Measurements from ENCODE around the gene SCIMP. TPM values are rescaled to one million over a fixed set of nuclear protein-coding genes. Genes with fewer than 3 reads are reported as not detected.
"Not testable (repeated sequence)": the region's sequence is repeated elsewhere in the genome, so short reads cannot be mapped to it uniquely, and the experiment has no call there.

Gene SCIMP
- total and polyA plus RNA-seq, 7 experiments from 2014 or later = 0.33 to 24.8 (median 1.4) TPM; not detected in 1

DNA sequence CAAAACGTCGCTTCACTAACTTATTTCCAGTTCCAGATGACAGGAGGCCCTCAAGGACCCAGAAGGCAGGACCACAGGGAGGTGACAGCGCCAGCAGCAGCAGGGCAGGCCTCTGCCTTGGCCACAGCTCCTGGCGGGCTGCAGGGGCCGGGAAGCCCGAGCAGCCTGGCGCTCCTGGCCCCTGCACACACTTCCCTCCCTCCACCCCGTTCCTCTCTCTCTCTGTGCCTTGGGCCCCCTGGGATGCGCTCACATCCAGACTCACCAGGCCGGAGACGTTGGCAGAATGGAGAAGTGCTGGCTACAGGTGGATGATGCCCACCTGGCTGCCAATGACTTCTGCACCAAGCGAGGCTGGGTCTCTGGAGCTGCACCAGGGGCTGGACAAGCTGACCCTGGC, 55.7 kb downstream of the SCIMP start:
- H3K36me3 Mint-ChIP-seq = peaks cover 21 to 55% (median 36%) of the 10 kb centered on the region in 5 donors
- no peak overlapping the region for H3K4me3 Mint-ChIP-seq
- peaks cover 9 to 100% (median 72%) of the 10 kb centered on the region in 11 donors for H3K9me3 Mint-ChIP-seq
- H3K27ac Mint-ChIP-seq = peak overlapping the region in 1 of 9 donors; percentile 25
- Histone ChIP-seq H3K4me3 (ENCODE audit: low read length) (no peak overlapping the region), H3K27me3 (ENCODE audit: control insufficient read depth in 2 of 2, insufficient read depth in 2 of 2, low read length in 2 of 2) (no peaks in the 10 kb centered on the region), H3K4me1 (ENCODE audit: control insufficient read depth in 2 of 2, insufficient read depth in 2 of 2, low read length in 2 of 2) (no peaks in the 10 kb centered on the region), H3K27ac (ENCODE audit: low read depth, low read length) (no peak overlapping the region), H3K9me3 (ENCODE audit: control insufficient read depth in 2 of 3, low read length in 3 of 3) (peaks cover 33 to 80% (median 49%) of the 10 kb centered on the region in 3 experiments), H3K36me3 (ENCODE audit: control insufficient read depth in 2 of 3, insufficient read depth in 3 of 3, low read length in 3 of 3) (peaks cover 0 to 24% (median 0%) of the 10 kb centered on the region in 3 experiments)
- ATAC-seq (no peak), DNase-seq (no peak)
- H3K4me1 Mint-ChIP-seq = peaks cover 0 to 2% (median 0%) of the 10 kb centered on the region in 7 donors
- POLR2A ChIA-PET = interaction anchor here (4.1 kb wide), 1 partner anchor 12 kb away, joined by 18 read pairs; the partner anchor contains the start of gene ZNF594
- CTCF ChIA-PET = no interaction called here
- intact Hi-C loops (cut with micrococcal nuclease) = no loop called here
- H3K27me3 Mint-ChIP-seq = no peaks in the 10 kb centered on the region

DNA sequence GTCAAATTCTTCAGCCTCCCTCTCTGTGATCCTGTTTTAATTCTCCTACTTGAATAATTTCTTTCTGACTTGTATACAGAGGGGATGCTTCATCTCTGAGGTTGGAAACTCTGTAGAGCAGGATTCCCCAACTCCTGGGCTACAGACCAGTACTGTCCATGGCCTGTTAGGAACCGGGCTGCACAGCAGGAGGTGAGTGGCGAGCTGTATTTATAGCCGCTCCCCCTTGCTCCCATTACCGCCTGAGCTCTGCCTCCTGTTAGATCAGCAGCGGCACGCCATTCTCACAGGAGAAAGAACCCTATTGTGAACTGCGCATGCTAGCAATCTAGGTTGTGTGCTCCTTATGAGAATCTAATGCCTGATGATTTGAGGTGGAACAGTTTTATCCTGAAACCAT, 59.6 kb downstream of the SCIMP start:
- H3K27ac ChIP-seq (ENCODE audit: low read depth, low read length); H3K27me3 Mint-ChIP-seq; POLR2A ChIA-PET; H3K4me3 Mint-ChIP-seq; intact Hi-C loops (cut with micrococcal nuclease); H3K27me3 ChIP-seq (ENCODE audit: control insufficient read depth in 2 of 2, insufficient read depth in 2 of 2, low read length in 2 of 2); H3K4me1 ChIP-seq (ENCODE audit: control insufficient read depth in 2 of 2, insufficient read depth in 2 of 2, low read length in 2 of 2); DNase-seq; H3K27ac Mint-ChIP-seq; CTCF ChIA-PET; H3K4me1 Mint-ChIP-seq; H3K4me3 ChIP-seq (ENCODE audit: low read length); ATAC-seq: not testable (repeated sequence)
- Mint-ChIP-seq H3K9me3 (peaks cover 3 to 88% (median 42%) of the 10 kb centered on the region in 11 donors), H3K36me3 (peaks cover 5 to 31% (median 26%) of the 10 kb centered on the region in 5 donors)
- peaks cover 0 to 17% (median 0%) of the 10 kb centered on the region in 3 experiments for H3K36me3 ChIP-seq (ENCODE audit: control insufficient read depth in 2 of 3, insufficient read depth in 3 of 3, low read length in 3 of 3)
- H3K9me3 ChIP-seq (ENCODE audit: control insufficient read depth in 2 of 3, low read length in 3 of 3) = peaks cover 5 to 40% (median 11%) of the 10 kb centered on the region in 3 experiments

DNA sequence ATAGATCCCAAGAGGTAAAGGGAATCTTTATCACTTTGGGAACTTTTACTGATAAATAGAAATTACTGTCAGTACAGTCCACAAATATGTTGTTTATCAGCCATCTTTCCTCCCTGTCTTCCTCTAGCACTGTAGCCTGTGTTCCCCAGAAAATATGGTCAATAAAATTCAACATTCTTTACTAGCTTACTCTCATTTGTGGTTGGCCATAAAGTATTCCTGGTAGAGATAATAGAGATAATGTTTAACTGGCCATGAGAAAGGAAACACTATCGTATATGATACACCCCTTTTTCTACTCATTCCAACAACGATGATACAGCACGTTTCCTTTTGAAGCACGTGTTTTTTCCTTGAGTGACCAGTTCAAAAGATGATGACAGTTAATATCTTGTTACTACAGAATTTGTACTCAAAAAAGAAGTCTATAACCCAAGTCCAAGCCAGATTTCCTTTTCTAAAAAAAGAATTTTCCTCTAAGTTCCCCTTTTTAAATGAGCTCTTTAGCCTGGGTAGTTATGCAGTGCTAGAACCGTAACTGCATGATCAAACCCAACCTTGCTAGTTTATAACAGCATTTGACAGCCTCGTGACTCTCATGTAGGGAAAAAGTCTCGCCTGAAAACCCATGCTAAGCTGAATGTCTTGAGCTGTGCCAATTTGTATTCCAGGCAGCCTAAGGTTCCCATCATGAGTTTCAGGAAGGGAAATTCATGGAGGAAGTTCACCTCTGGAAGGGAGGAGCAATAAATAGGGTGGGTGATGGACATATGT, 68.7 kb downstream of the SCIMP start:
- intact Hi-C loops (cut with micrococcal nuclease); H3K4me3 ChIP-seq (ENCODE audit: low read length); H3K27ac Mint-ChIP-seq; H3K9me3 ChIP-seq (ENCODE audit: control insufficient read depth in 2 of 3, low read length in 3 of 3); H3K4me1 Mint-ChIP-seq; CTCF ChIA-PET; H3K36me3 ChIP-seq (ENCODE audit: control insufficient read depth in 2 of 3, insufficient read depth in 3 of 3, low read length in 3 of 3); H3K36me3 Mint-ChIP-seq; DNase-seq; H3K4me1 ChIP-seq (ENCODE audit: control insufficient read depth in 2 of 2, insufficient read depth in 2 of 2, low read length in 2 of 2); ATAC-seq; H3K27me3 ChIP-seq (ENCODE audit: control insufficient read depth in 2 of 2, insufficient read depth in 2 of 2, low read length in 2 of 2); POLR2A ChIA-PET; H3K4me3 Mint-ChIP-seq; H3K9me3 Mint-ChIP-seq; H3K27ac ChIP-seq (ENCODE audit: low read depth, low read length): not testable (repeated sequence)
- H3K27me3 Mint-ChIP-seq = peaks cover 4 to 24% (median 8%) of the 10 kb centered on the region in 5 donors

GRCh38 chr17:5164436-5164835, 70.2 kb downstream of the SCIMP start:
- Mint-ChIP-seq H3K4me1 (no peaks in the 10 kb centered on the region), H3K4me3 (no peak overlapping the region), H3K36me3 (no peaks in the 10 kb centered on the region), H3K27me3 (peaks cover 4 to 25% (median 9%) of the 10 kb centered on the region in 5 donors), H3K27ac (no peak overlapping the region), H3K9me3 (peaks cover 0 to 5% (median 0%) of the 10 kb centered on the region in 11 donors)
- intact Hi-C loops (cut with micrococcal nuclease) = no loop called here
- no peak for DNase-seq
- ChIA-PET POLR2A (no interaction called here), CTCF (no interaction called here)
- H3K27me3 ChIP-seq (ENCODE audit: control insufficient read depth in 2 of 2, insufficient read depth in 2 of 2, low read length in 2 of 2) = no peaks in the 10 kb centered on the region
- H3K9me3 ChIP-seq (ENCODE audit: control insufficient read depth in 2 of 3, low read length in 3 of 3) = no peaks in the 10 kb centered on the region
- H3K27ac ChIP-seq (ENCODE audit: low read depth, low read length) = no peak overlapping the region
- H3K4me1 ChIP-seq (ENCODE audit: control insufficient read depth in 2 of 2, insufficient read depth in 2 of 2, low read length in 2 of 2) = no peaks in the 10 kb centered on the region
- no peaks in the 10 kb centered on the region for H3K36me3 ChIP-seq (ENCODE audit: control insufficient read depth in 2 of 3, insufficient read depth in 3 of 3, low read length in 3 of 3)
- ATAC-seq = peak; percentile 44
- H3K4me3 ChIP-seq (ENCODE audit: low read length) = no peak overlapping the region

GRCh38 chr17:5161793-5162192, 72.9 kb downstream of the SCIMP start:
- H3K27ac Mint-ChIP-seq, CTCF ChIA-PET: not testable (repeated sequence)
- H3K27me3 Mint-ChIP-seq = peaks cover 16 to 38% (median 24%) of the 10 kb centered on the region in 5 donors

DNA sequence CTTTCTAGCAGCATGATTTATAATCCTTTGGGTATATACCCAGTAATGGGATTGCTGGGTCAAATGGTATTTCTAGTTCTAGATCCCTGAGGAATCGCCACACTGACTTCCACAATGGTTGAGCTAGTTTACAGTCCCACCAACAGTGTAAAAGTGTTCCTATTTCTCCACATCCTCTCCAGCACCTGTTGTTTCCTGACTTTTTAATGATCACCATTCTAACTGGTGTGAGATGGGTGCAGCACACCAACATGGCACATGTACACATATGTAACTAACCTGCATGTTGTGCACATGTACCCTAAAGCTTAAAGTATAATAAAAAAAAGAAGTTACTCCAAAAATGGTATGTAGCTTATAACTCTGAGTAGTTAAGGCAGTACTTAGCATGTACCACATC, 74.0 kb downstream of the SCIMP start:
- ATAC-seq; H3K9me3 ChIP-seq (ENCODE audit: control insufficient read depth in 2 of 3, low read length in 3 of 3); H3K4me3 Mint-ChIP-seq; H3K36me3 Mint-ChIP-seq; H3K27me3 ChIP-seq (ENCODE audit: control insufficient read depth in 2 of 2, insufficient read depth in 2 of 2, low read length in 2 of 2); intact Hi-C loops (cut with micrococcal nuclease); H3K4me1 Mint-ChIP-seq; H3K27ac ChIP-seq (ENCODE audit: low read depth, low read length); POLR2A ChIA-PET; H3K27ac Mint-ChIP-seq; H3K4me1 ChIP-seq (ENCODE audit: control insufficient read depth in 2 of 2, insufficient read depth in 2 of 2, low read length in 2 of 2); H3K4me3 ChIP-seq (ENCODE audit: low read length); H3K36me3 ChIP-seq (ENCODE audit: control insufficient read depth in 2 of 3, insufficient read depth in 3 of 3, low read length in 3 of 3); H3K9me3 Mint-ChIP-seq; DNase-seq: not testable (repeated sequence)
- H3K27me3 Mint-ChIP-seq = peaks cover 15 to 35% (median 24%) of the 10 kb centered on the region in 5 donors
- CTCF ChIA-PET = interaction anchor here (0.6 kb wide), 1 partner anchor 593 kb away, joined by 4 read pairs; no protein-coding TSS in a partner anchor

More at GRCh38 chr17:5161793-5162192, 72.9 kb downstream of the SCIMP start:
- H3K9me3 ChIP-seq (ENCODE audit: control insufficient read depth in 2 of 3, low read length in 3 of 3); POLR2A ChIA-PET; H3K4me1 Mint-ChIP-seq; H3K4me1 ChIP-seq (ENCODE audit: control insufficient read depth in 2 of 2, insufficient read depth in 2 of 2, low read length in 2 of 2); H3K9me3 Mint-ChIP-seq; ATAC-seq; H3K4me3 Mint-ChIP-seq; H3K36me3 Mint-ChIP-seq; DNase-seq; H3K36me3 ChIP-seq (ENCODE audit: control insufficient read depth in 2 of 3, insufficient read depth in 3 of 3, low read length in 3 of 3); intact Hi-C loops (cut with micrococcal nuclease); H3K27me3 ChIP-seq (ENCODE audit: control insufficient read depth in 2 of 2, insufficient read depth in 2 of 2, low read length in 2 of 2); H3K4me3 ChIP-seq (ENCODE audit: low read length); H3K27ac ChIP-seq (ENCODE audit: low read depth, low read length): not testable (repeated sequence)
